KOPT-K1 (cell line): ENCODE data around the gene UBN1.

ENCODE experiments used
- H3K27ac ChIP-seq: fragments of 200-600 bp; sonication (generic); 2 replicates; pipeline ENCODE4 v1.5.1; 2016; ENCODE audit warnings: antibody characterized with exemption, mild to moderate bottlenecking, low read depth, low read length; ENCODE audit not compliant: poor library complexity, severe bottlenecking
- H3K36me3 ChIP-seq: fragments of 200-600 bp; sonication (generic); 2 replicates; pipeline ENCODE4 v1.5.1; 2017; ENCODE audit warnings: antibody characterized with exemption, mild to moderate bottlenecking, low read length, moderate library complexity; ENCODE audit not compliant: insufficient read depth
- H3K9me3 ChIP-seq: fragments of 200-600 bp; sonication (generic); 2 replicates; pipeline ENCODE4 v1.5.1; 2017; ENCODE audit warnings: antibody characterized with exemption, low read length, mild to moderate bottlenecking; ENCODE audit not compliant: insufficient read depth, poor library complexity, severe bottlenecking

UBN1 gene

GRCh38 chr16:4931381-4931780 is 84.1 kb downstream of the UBN1 start:
- H3K9me3 ChIP-seq, result peaks cover 12% of the 10 kb centered on the region
- H3K36me3 ChIP-seq, result no peaks in the 10 kb centered on the region
- no peak overlapping the region for H3K27ac ChIP-seq
